Hepatocyte (in vitro differentiated cells): Measurements from ENCODE around the gene MSGN1. TPM values are rescaled to one million over a fixed set of nuclear protein-coding genes. Genes with fewer than 3 reads are reported as not detected.

Experiments used
- DNase-seq: peaks from one replicate; pipeline ENCODE4 v3.0.0-alpha.2; 2016; ENCODE audit warnings: low spot score
- H2AFZ ChIP-seq: fragments of 200-600 bp; sonication (generic); 2 replicates; pipeline ENCODE4 v1.6.0; 2016; ENCODE audit warnings: antibody characterized with exemption, mild to moderate bottlenecking
- H3K27ac ChIP-seq: fragments of 200-600 bp; sonication (generic); 2 replicates; pipeline ENCODE4 v1.5.1; 2016; ENCODE audit warnings: mild to moderate bottlenecking
- H3K27me3 ChIP-seq: fragments of 200-600 bp; sonication (generic); 2 replicates; pipeline ENCODE4 v1.6.1; 2016
- H3K36me3 ChIP-seq: fragments of 200-600 bp; sonication (generic); replicated peaks from 2 replicates; pipeline ENCODE4 v1.5.1; 2016; ENCODE audit warnings: low read depth; ENCODE audit not compliant: insufficient read depth
- H3K4me1 ChIP-seq: fragments of 200-600 bp; sonication (generic); 2 replicates; pipeline ENCODE4 v1.5.1; 2016; ENCODE audit warnings: mild to moderate bottlenecking, moderate library complexity; ENCODE audit not compliant: insufficient read depth
- H3K4me2 ChIP-seq: fragments of 200-600 bp; sonication (generic); 2 replicates; pipeline ENCODE4 v1.6.0; 2016
- H3K4me3 ChIP-seq: fragments of 200-600 bp; sonication (generic); 2 replicates; pipeline ENCODE4 v1.5.1; 2016; ENCODE audit warnings: mild to moderate bottlenecking
- H3K79me2 ChIP-seq: fragments of 200-600 bp; sonication (generic); 2 replicates; pipeline ENCODE4 v1.6.0; 2017; ENCODE audit warnings: mild to moderate bottlenecking
- H3K9me2 ChIP-seq: fragments of 200-600 bp; sonication (generic); replicated peaks from 2 replicates; pipeline ENCODE4 v1.6.0; 2017; ENCODE audit warnings: mild to moderate bottlenecking; ENCODE audit not compliant: insufficient read depth
- H3K9me3 ChIP-seq: fragments of 200-600 bp; sonication (generic); 2 replicates; pipeline ENCODE4 v1.5.1; 2016; ENCODE audit warnings: low read depth, mild to moderate bottlenecking
- H4K20me1 ChIP-seq: fragments of 200-600 bp; sonication (generic); 2 replicates; pipeline ENCODE4 v1.6.0; 2016; ENCODE audit warnings: mild to moderate bottlenecking; ENCODE audit not compliant: insufficient read depth, poor library complexity, severe bottlenecking
- EZH2 ChIP-seq: fragments of 200-600 bp; sonication (generic); IDR thresholded peaks from 2 replicates; pipeline ENCODE4 v1.6.1; 2016; ENCODE audit warnings: antibody characterized with exemption, mild to moderate bottlenecking, borderline replicate concordance
- EZH2phosphoT487 ChIP-seq: fragments of 200-600 bp; sonication (generic); IDR thresholded peaks from one replicate; pipeline ENCODE4 v1.6.1; 2018; ENCODE audit warnings: antibody characterized with exemption, mild to moderate bottlenecking, low read depth, moderate library complexity; ENCODE audit not compliant: unreplicated experiment, severe bottlenecking
- WGBS: methylation state at CpG from one replicate; pipeline ENCODE4 v1.1.6; 2016; ENCODE audit warnings: low lambda C conversion rate; ENCODE audit errors: missing lambda C conversion rate; 5-methylcytosine and 5-hydroxymethylcytosine counted together
- polyA plus RNA-seq: library from polyadenylated mRNA; unstranded; fragments of >200 nt; fragmentation: Nextera tagmentation; extraction: Ambion mirVana; gene quantifications from 2 replicates; pipeline ENCODE4 v1.2.1, GENCODE V29; 2016
- total RNA-seq: library from RNA; depleted of rRNA; stranded (reverse); fragments of >200 nt; gene quantifications from 2 replicates; pipeline ENCODE4 v1.2.3, GENCODE V29; 2014
- TF ChIP-seq, protein P1 (sequence below): fragments of 200-600 bp; sonication (generic); IDR thresholded peaks from 2 replicates; pipeline ENCODE4 v1.5.1; 2016; ENCODE audit warnings: antibody characterized with exemption, mild to moderate bottlenecking; ENCODE audit not compliant: poor library complexity

Gene MSGN1
- total and polyA plus RNA-seq, 2 experiments from 2014 or later, result not detected

DNA sequence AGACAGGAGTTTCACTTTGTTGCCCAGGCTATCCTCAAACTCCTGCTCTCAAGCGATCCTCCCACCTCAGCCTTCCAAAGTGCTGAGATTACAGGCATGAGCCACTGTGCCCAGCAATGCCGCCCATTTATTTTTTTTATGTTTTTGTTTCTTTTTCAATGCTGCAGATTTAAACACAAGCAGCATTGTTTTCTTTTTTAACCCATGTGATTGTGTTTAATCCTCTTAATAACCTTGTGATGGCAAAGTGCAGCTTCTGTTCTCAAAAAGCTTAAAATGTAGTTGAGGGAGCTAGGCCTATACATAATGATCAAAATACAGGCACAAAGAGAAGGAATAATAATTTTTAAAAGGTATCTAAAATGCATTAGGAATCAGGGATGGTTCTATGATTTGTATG, 11.5 kb downstream of the MSGN1 start:
- no peak overlapping the region for H3K27ac ChIP-seq
- WGBS, result 84% methylated on average over 2 of the region's 2 CpGs

DNA sequence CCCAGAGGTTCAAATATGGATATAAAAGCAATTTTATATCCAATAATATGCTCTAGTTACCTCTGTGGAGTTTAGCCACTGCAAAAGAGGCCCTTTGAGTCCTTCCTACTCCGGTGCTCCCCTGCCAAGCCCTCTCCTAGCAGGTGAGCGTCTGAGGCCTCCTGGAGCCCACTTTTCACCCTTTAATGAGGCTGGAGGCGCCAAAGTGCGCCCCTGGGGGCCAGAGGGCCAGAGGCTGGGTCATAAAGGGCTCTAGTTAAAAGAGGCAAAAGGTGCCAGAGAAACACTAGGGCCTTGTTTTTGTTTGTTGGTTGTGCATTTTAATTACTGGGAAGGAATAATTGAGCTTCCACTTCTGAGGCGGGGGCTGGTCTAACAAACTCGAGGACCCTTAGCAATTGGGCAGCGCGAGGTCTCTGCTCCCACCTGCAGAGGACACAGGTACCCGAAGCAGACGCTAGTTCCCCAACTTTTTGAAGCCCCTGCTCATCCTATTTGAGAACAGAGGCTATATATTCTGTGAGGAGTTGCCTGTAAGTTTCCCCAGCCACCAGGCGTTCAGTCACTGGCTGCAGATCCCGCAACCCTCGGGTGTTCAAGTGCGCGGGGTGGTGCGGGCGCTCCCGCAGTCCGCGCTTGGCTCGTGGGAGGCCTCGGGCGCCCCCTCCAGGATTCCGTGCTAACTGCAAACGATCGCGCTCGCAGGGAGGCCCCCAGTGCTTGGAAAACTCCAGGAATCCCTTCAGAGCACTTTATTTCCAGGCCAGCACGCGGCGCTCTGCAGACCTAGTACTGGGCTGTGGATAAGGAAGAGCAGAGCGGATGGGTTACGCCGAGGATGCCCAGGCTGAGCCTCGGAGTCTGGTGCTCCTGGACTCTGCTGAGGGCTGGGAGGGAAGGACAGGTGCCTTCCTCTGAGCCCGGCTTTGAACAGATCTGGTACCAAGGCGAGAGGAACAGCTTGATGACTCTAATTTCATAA, 14.1 kb downstream of the MSGN1 start:
- WGBS, result 18% methylated on average over 37 of the region's 37 CpGs
- H3K27ac ChIP-seq, result no peak overlapping the region
- H3K27me3 ChIP-seq, result peaks cover 7% of the 10 kb centered on the region
- DNase-seq, result peak; percentile 89
- H3K4me2 ChIP-seq, result peak overlapping the region; percentile 79
- H3K9me2 ChIP-seq, result no peaks in the 10 kb centered on the region
- H2AFZ ChIP-seq, result peak overlapping the region; percentile 51
- H3K36me3 ChIP-seq, result no peaks in the 10 kb centered on the region
- TF ChIP-seq, protein P1, sequence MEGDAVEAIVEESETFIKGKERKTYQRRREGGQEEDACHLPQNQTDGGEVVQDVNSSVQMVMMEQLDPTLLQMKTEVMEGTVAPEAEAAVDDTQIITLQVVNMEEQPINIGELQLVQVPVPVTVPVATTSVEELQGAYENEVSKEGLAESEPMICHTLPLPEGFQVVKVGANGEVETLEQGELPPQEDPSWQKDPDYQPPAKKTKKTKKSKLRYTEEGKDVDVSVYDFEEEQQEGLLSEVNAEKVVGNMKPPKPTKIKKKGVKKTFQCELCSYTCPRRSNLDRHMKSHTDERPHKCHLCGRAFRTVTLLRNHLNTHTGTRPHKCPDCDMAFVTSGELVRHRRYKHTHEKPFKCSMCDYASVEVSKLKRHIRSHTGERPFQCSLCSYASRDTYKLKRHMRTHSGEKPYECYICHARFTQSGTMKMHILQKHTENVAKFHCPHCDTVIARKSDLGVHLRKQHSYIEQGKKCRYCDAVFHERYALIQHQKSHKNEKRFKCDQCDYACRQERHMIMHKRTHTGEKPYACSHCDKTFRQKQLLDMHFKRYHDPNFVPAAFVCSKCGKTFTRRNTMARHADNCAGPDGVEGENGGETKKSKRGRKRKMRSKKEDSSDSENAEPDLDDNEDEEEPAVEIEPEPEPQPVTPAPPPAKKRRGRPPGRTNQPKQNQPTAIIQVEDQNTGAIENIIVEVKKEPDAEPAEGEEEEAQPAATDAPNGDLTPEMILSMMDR, result peak; percentile 89
- TF ChIP-seq EZH2 (no peak), EZH2phosphoT487 (no peak)
- H3K9me3 ChIP-seq, result no peaks in the 10 kb centered on the region
- no peaks in the 10 kb centered on the region for H3K79me2 ChIP-seq
- no peaks in the 10 kb centered on the region for H4K20me1 ChIP-seq
- H3K4me1 ChIP-seq, result peaks cover 3% of the 10 kb centered on the region
- H3K4me3 ChIP-seq, result no peak overlapping the region

More for the DNA sequence above, 11.5 kb downstream of the MSGN1 start:
- no peak for DNase-seq
- Histone ChIP-seq H3K4me1 (peaks cover 3% of the 10 kb centered on the region), H2AFZ (no peak overlapping the region), H3K9me3 (no peaks in the 10 kb centered on the region), H3K9me2 (no peaks in the 10 kb centered on the region), H3K27me3 (peaks cover 7% of the 10 kb centered on the region), H3K4me2 (peak overlapping the region; percentile 7), H4K20me1 (no peaks in the 10 kb centered on the region), H3K36me3 (no peaks in the 10 kb centered on the region), H3K79me2 (no peaks in the 10 kb centered on the region), H3K4me3 (no peak overlapping the region)
- TF ChIP-seq EZH2 (no peak), EZH2phosphoT487 (no peak)
- TF ChIP-seq, protein P1, result no peak

DNA sequence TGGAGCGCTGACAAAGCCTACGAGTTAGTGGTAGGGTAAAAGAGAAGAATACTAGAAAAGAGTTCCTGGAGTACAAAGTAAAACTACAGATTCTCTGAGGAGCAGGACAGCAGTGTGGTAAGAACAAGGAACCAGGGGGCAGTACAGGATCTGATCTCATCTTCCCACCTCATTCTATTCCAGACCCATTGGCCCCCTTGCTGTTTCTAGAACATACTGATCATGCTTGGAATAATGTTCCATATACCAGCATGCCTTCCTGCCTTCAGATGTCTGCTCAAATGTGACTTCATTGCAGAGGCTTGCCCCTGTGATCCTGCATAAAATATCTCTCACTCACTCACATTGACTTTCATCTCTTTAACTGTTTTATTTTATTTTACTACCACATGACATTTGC, 19.3 kb downstream of the MSGN1 start:
- Histone ChIP-seq H3K27ac (no peak overlapping the region), H3K79me2 (no peaks in the 10 kb centered on the region), H2AFZ (no peak overlapping the region), H3K9me2 (no peaks in the 10 kb centered on the region), H3K36me3 (no peaks in the 10 kb centered on the region), H3K4me3 (no peak overlapping the region), H3K4me2 (no peak overlapping the region), H3K9me3 (no peaks in the 10 kb centered on the region), H3K4me1 (peaks cover 3% of the 10 kb centered on the region), H4K20me1 (no peaks in the 10 kb centered on the region), H3K27me3 (no peaks in the 10 kb centered on the region)
- DNase-seq, result no peak
- TF ChIP-seq EZH2, result no peak
- TF ChIP-seq EZH2phosphoT487, result no peak
- TF ChIP-seq, protein P1, result no peak
- WGBS, result 75% methylated on average over 2 of the region's 2 CpGs
